ENCODE data around the gene DUSP9. TPM values are rescaled to one million over a fixed set of nuclear protein-coding genes. Genes with fewer than 3 reads are reported as not detected.

Gene DUSP9
- total RNA-seq, 1 donor from 2014 or later, result 0.20 TPM

- Mint-ChIP-seq H3K4me3 (ENCODE audit: unreplicated experiment) (no peak overlapping the region), H3K27ac (ENCODE audit: unreplicated experiment) (no peak overlapping the region), H3K36me3 (ENCODE audit: low read depth, unreplicated experiment) (no peaks in the 10 kb centered on the region), H3K9me3 (ENCODE audit: unreplicated experiment) (no peaks in the 10 kb centered on the region), H3K4me1 (ENCODE audit: low read depth, unreplicated experiment) (no peaks in the 10 kb centered on the region), H3K27me3 (ENCODE audit: low read depth, unreplicated experiment) (peaks cover 24% of the 10 kb centered on the region)
- H3K4me2 ChIP-seq (ENCODE audit: low read length), result no peak overlapping the region
- no peak for TF ChIP-seq EZH2 (IDR thresholded peaks at IDR 0.05; ENCODE audit: insufficient read depth, low read length)
- TF ChIP-seq, protein P1, sequence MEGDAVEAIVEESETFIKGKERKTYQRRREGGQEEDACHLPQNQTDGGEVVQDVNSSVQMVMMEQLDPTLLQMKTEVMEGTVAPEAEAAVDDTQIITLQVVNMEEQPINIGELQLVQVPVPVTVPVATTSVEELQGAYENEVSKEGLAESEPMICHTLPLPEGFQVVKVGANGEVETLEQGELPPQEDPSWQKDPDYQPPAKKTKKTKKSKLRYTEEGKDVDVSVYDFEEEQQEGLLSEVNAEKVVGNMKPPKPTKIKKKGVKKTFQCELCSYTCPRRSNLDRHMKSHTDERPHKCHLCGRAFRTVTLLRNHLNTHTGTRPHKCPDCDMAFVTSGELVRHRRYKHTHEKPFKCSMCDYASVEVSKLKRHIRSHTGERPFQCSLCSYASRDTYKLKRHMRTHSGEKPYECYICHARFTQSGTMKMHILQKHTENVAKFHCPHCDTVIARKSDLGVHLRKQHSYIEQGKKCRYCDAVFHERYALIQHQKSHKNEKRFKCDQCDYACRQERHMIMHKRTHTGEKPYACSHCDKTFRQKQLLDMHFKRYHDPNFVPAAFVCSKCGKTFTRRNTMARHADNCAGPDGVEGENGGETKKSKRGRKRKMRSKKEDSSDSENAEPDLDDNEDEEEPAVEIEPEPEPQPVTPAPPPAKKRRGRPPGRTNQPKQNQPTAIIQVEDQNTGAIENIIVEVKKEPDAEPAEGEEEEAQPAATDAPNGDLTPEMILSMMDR (IDR thresholded peaks at IDR 0.05; ENCODE audit: insufficient read depth, low read depth, low read length), result no peak
- no peak overlapping the region for H2AFZ ChIP-seq (ENCODE audit: low read depth, low read length)
- H3K27ac ChIP-seq (ENCODE audit: low read depth, low read length), result no peak overlapping the region
- no peaks in the 10 kb centered on the region for H3K36me3 ChIP-seq (ENCODE audit: insufficient read depth, low read length)
- H4K20me1 ChIP-seq (ENCODE audit: insufficient read depth, low read length), result no peaks in the 10 kb centered on the region
- H3K9ac ChIP-seq (ENCODE audit: low read length), result no peak overlapping the region
- no peaks in the 10 kb centered on the region for H3K79me2 ChIP-seq (ENCODE audit: insufficient read depth, low read length)
- peaks cover 6% of the 10 kb centered on the region for H3K27me3 ChIP-seq (ENCODE audit: insufficient read depth, low read length)
- no peak overlapping the region for H3K4me3 ChIP-seq (ENCODE audit: insufficient read depth, low read depth, low read length)
- FAIRE-seq, result no peak
- no peaks in the 10 kb centered on the region for H3K9me3 ChIP-seq (ENCODE audit: insufficient read depth, low read depth, low read length)
- DNase-seq (ENCODE audit: low read depth), result no peak
- H3K4me1 ChIP-seq (ENCODE audit: insufficient read depth, low read length), result no peaks in the 10 kb centered on the region
These were observed 21.6 kb downstream of the DUSP9 start for GRCh38 chrX:153668423-153669173.

GRCh38 chrX:153669174-153669890 is 22.3 kb downstream of the DUSP9 start:
- no peak overlapping the region for H3K4me3 ChIP-seq (ENCODE audit: insufficient read depth, low read depth, low read length)
- no peaks in the 10 kb centered on the region for H3K4me1 ChIP-seq (ENCODE audit: insufficient read depth, low read length)
- DNase-seq (ENCODE audit: low read depth) (no peak), FAIRE-seq (no peak)
- H3K36me3 ChIP-seq (ENCODE audit: insufficient read depth, low read length), result no peaks in the 10 kb centered on the region
- H3K27ac ChIP-seq (ENCODE audit: low read depth, low read length), result no peak overlapping the region
- Mint-ChIP-seq H3K27me3 (ENCODE audit: low read depth, unreplicated experiment) (peaks cover 28% of the 10 kb centered on the region), H3K27ac (ENCODE audit: unreplicated experiment) (no peak overlapping the region), H3K4me1 (ENCODE audit: low read depth, unreplicated experiment) (peaks cover 3% of the 10 kb centered on the region), H3K4me3 (ENCODE audit: unreplicated experiment) (no peak overlapping the region), H3K9me3 (ENCODE audit: unreplicated experiment) (no peaks in the 10 kb centered on the region), H3K36me3 (ENCODE audit: low read depth, unreplicated experiment) (no peaks in the 10 kb centered on the region)
- no peaks in the 10 kb centered on the region for H4K20me1 ChIP-seq (ENCODE audit: insufficient read depth, low read length)
- no peaks in the 10 kb centered on the region for H3K9me3 ChIP-seq (ENCODE audit: insufficient read depth, low read depth, low read length)
- no peaks in the 10 kb centered on the region for H3K79me2 ChIP-seq (ENCODE audit: insufficient read depth, low read length)
- peaks cover 10% of the 10 kb centered on the region for H3K27me3 ChIP-seq (ENCODE audit: insufficient read depth, low read length)
- no peak overlapping the region for H2AFZ ChIP-seq (ENCODE audit: low read depth, low read length)
- no peak overlapping the region for H3K9ac ChIP-seq (ENCODE audit: low read length)
- TF ChIP-seq EZH2 (IDR thresholded peaks at IDR 0.05; ENCODE audit: insufficient read depth, low read length), result no peak
- TF ChIP-seq, protein P1 (IDR thresholded peaks at IDR 0.05; ENCODE audit: insufficient read depth, low read depth, low read length), result peak; percentile 33
- no peak overlapping the region for H3K4me2 ChIP-seq (ENCODE audit: low read length)

Data from astrocyte (in vitro differentiated cells and primary cell).